GM19372 (cell line): Measurements from ENCODE around the gene SRCIN1.

Source experiments
- ATAC-seq: cut with Tn5 transposase; IDR thresholded peaks from one replicate; pipeline ENCODE4 v1.9.1; 2021; ENCODE audit warnings: mild to moderate bottlenecking, low read depth, moderate library complexity; ENCODE audit not compliant: unreplicated experiment

The SRCIN1 gene

DNA sequence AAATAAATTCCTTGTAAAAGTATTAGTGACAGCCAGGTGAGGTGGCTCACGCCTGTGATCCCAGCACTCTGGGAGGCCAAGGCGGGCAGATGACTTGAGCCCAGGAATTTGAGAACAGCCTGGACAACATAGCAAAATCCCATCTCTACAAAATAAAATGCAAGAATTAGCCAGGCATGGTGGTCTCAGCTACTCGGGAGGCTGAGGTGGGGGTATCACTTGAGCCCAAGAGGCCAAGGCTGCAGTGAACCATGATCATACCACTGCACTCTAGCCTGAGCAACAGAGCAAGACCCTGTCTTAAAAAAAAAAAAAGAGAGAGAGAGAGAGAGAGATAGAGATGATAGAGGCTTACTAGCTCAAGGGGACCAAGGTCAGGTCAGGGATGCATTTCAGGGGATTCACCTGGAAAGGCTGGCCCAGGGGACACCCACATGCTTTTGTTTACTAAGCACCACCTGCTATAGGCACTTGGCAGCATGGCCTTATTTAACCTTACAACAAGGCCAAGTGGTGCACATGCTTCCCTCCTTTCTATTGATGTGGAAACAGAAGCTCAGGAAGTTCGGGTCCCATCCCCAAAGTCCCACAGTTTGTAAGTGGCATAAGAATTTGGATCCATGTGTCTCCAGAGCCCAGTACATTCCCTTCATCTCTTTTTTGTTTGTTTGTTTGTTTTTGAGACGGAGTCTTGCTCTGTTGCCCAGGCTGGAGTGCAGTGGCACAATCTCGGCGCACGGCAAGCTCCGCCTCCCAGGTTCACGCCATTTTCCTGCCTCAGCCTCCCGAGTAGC, 12.4 kb upstream of the SRCIN1 start:
- ATAC-seq, result no peak

- ATAC-seq, result no peak
Measured at GRCh38 chr17:38617074-38617860, 11.5 kb upstream of the SRCIN1 start.

- no peak for ATAC-seq
Measured at GRCh38 chr17:38616361-38616760, 10.6 kb upstream of the SRCIN1 start.

GRCh38 chr17:38613981-38614779, 8.4 kb upstream of the SRCIN1 start:
- ATAC-seq, result no peak

DNA sequence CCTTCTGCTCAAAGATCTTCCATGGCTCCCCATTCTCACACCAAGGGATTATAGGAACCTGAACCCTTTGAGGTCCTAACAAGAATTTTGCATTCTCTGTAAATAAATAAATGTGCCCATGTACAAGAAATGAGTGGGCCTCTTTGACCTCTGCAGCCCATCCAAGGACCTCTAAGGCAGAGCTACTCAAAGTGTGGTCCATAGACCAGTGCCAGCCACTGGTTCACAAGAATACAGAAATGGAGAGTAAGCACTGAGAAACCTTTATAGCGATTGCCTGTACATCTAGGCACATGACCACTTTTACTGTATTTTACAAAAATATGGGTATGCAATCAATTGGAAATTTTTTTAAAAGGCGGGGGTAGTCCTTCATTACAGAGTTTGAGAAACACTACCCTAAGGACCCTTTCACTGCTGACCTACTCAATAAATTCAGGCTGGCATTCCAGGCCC, 7.8 kb upstream of the SRCIN1 start:
- ATAC-seq, result no peak

- no peak for ATAC-seq
Measured at GRCh38 chr17:38611872-38612376, 6.2 kb upstream of the SRCIN1 start.

GRCh38 chr17:38611070-38611786, 5.5 kb upstream of the SRCIN1 start:
- no peak for ATAC-seq

DNA sequence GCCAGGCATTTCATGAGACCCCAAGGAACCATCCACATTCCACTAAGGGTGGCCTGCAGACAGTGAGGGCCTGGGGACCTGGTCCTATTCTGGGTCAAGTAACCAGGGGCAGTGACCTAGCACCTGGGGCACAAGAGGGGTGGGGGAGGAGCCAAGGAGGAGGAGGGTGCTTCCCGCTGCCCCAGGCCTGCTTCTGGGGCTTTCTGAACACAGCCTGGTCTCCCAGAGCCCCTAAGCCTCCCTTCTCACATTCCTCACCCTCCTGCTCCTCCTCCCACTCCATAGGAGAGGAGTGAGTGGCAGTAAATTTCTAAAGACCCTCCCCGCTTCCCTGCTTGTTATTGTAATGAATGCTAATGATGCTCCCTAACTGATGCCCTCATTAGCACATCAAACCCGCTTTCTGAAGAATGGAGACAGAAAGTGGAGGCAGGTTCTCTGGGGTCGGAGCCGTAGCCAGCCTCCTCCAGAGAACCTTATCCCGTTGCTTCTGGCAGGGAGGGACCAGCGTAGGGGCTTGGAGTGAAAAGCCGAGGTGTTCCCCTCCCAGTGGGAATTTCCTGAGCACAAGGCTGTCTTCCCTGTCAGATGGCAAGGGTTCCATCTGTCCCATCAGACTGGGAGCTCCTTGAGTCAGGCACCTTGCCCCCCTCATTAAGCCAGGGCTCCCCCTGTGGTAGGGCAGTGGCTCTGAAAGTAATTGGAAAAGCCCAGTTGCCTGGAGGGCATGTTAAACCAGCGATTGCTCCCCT, 3.7 kb upstream of the SRCIN1 start:
- ATAC-seq, result no peak

GRCh38 chr17:38608648-38609047, 2.9 kb upstream of the SRCIN1 start:
- ATAC-seq, result no peak

DNA sequence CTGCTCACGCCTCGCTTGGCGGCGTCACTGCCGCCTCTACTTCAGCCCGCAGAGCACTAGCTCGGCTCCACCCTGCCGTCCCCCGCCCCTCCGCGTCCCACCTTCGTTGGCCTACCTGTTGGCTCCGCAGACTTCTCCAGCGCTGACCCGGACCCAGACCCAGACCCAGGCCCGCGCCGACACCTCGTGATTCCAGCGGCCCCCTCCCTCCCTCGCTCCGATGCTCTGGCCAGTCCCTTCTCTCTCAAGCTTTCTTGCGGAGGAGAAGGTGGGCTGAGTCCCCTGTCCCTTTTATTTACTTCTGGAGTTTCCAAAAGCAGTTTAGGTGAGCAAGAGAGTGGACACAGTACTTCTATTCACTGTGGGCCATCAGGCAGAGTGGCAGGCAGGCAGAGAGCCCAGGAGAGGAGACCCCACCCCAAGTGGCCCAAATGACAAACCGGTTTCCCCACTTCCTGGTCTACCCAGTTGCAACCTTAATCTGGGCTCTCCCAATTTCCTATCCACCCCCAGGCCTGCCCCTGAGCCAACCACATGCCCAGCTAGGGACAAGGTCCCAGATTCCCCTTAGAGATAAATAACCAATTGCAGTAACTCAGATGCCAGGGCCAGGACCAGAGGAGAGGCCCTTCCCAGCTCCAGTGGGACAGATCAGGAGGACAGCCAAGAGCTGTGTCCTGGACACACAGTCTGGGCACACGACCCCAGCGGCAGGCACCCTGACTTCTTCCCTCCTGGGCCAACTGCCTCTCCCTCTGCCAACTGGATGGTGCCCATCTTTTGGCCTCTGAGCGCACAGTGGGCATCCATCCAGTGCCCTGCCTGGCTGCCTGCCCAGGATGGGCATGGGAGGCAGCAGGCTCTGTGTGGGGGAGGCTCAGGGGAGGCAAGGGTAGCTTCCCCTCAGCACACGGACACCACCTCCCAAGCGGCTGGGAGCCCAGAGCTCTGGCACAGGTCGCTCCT, 1.2 kb upstream of the SRCIN1 start:
- ATAC-seq, result no peak

DNA sequence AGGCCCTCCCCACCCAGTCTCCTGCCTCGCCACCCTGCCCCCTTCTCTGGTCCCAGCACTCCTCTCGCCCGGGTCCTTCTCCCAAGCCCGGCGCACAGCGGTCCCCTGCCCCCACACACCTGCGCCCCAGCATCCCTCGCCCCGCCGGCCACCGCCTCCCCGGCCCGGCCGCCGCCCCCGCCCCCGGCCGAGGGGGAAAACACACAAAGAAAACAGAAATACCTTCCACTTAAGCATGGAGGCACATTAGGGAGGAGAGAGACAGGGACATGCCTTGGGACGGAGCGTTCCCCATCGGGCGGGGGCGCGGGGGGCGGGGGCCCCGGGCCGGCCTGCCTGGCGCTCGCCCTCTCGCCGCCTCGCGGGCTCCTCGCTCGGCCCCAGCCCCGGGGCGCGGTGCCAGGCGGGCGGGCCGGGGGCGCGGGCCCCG, 326 bp downstream of the SRCIN1 start:
- no peak for ATAC-seq

- no peak for ATAC-seq
Measured at GRCh38 chr17:38604479-38605403, 1.0 kb downstream of the SRCIN1 start.

DNA sequence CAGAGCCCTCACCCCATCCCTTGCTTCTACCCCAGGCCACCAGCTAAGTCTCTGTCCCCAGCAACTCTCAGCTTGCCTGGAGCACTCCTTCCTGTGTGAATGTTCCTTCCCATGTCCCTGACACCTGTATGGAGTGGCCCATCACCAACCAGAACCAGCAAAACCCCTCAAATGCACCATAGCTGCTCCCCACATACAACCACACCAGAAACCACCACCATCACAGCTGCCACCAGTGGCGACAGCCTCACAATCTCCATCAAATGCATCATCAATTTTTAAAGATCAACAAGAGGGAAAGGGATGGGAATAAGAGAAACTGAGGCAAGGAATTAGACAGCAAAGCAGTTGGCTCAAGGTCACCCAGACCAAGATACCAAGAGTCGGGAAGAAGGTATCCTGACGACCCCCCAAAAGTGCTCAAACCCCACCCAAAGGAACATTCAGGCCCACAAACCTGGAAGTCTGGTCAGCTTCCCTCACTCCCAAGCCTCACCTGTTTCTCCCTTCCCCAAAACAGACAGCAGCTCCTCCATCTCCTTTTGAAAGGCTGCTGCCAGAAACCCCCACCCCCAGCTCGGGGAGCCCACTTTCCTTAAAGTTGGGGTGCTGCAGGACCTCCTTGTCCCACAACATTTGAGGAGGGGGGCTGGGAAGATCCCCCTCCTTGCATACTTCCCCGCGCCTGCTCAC, 1.8 kb downstream of the SRCIN1 start:
- no peak for ATAC-seq

DNA sequence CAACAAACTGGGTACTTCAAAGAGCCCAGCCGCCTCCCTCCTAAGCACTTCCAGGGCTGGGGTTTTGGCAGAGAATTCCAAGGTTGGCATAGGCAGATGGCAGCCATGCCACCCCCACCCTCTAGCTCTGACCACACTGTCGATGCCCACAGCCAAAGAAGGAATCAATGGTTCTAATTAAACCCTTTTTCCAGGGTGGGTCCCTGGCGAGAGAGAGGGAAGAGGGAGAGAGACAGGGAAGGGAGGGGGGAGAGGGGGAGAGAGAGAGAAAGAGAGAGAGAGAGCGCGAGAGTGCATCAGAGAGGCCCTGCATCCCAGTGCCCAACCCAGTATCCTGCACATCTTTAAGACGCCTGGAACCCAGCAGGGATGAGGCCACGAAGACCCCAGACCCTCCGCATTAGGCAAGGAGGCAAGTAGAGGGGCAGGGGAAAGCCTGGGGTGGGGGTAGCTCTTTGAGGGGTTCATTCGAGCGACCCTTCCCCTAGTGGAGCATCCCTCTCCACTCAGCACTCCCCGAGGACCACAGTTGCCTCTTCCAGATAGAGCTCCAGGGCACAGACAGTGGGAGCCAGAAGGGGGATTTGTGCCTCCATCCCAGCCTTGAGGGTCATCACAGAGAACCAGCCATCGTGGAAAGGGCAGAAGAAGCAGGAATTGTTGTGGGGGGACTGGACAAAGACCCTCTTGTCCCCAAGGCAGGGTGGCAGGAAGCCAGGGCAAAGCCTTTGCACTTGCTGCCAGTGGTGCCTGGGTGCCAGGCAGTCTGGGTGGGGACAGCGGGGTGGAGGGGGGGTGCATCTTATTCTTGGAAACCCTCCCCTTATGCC, 2.6 kb downstream of the SRCIN1 start:
- ATAC-seq, result no peak

DNA sequence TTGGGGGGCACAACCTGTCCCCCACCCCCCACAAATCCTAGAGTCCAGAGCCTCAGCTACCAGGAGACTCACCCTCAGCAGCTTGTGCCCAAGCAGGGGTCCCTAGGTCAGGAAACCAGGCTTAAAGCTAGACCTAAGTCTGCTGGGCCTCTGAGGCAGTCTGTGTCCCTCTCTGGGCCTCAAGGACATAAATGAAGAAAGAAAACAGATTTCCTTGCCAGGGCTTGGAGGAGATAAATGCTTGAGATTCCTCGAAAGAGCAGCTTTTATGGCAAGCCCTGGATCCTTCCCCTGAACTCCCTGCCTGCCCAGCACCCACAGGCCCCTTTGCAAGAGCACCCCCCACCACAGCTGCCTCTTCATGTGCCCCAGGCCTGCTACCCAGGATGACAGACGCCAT, 3.3 kb downstream of the SRCIN1 start:
- ATAC-seq, result no peak
